Measurements from ENCODE around the gene TCHHL1.

The TCHHL1 gene

DNA sequence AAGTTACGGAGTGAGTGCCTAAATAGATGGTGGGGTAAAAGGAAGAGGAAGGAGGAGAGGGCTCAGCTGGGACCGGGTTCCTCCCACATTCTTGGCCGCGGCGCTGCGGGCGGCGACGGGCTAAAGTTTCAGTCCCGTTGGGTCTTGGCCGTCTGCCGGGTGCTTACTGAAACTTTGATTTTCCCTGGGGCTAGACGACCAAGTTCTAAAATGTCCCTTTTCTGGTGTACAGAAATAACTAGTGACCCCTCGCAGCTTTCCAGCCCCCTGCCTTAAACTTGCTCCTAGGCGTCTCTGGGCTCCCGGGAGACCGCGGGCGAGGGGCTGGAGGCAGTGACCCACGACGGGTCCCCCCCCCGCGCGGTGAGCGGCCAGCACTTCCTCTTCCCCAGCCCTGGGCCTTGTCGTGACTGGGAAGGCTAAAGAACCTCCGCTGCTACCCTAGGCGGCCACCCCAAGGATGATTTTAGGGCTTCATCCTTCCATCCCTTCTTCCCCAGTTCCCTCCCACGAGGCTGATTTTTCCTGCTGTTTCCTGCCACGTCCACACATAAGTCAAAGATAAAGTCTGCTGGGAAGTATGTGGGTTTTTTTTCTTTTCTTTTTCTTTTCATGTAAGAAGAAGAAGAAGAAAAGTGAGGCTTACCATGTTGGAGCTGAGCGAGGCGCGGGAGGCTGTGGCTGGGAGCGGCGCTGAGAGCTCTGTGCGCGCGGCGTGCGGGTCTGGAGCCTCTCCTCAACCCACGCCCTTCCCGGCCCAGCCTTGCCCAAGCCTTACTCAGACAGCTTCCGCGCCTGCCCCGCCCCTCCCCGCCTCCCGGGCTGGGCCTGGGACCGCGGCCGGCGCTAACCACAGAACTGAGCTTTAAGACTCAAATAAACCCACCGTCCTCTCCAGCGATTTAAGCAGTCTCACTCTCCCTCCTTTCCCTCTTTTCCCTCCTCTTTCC, 52.3 kb downstream of the TCHHL1 start, which contains the start of gene S100A11:
Gene S100A11 (minus strand): TSS at position 738 of the 950 bp plus-strand sequence. CDS start 89 bp downstream, at position 649.
- FAIRE-seq, result no peak

DNA sequence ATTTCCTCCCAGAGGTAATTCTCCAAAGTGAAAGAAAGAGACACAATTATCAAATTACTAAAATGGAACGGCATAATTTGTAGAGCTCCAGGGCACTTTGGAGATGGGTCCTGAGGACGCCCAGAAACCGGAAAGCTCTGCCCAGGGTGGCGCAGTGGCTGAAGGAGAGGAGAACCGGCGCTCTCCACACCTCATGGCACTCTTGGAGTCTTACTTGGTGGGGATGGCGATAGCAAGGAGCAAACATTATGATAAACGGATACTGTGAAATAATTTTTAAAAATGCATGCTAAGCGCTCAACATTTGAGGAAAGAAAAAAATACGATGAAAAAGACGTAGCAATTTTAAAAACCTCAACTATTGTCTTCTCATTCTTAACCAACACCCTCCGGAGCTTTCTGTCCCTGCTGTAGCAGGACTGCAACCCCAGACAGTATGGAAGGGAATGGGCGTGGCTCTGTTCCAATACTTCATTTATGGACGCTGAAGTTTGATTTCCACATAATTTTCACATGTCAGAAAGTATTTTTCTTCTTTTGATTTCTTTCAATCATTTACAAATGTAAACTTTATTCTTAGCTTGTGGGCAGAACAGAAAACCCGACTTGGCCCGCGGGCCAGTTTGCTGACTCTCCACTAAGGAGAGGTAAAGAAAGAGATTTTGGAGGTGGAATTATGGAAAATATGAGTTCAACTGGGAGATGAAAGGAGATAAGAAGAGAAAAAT, 53.2 kb downstream of the TCHHL1 start:
- FAIRE-seq, result no peak

DNA sequence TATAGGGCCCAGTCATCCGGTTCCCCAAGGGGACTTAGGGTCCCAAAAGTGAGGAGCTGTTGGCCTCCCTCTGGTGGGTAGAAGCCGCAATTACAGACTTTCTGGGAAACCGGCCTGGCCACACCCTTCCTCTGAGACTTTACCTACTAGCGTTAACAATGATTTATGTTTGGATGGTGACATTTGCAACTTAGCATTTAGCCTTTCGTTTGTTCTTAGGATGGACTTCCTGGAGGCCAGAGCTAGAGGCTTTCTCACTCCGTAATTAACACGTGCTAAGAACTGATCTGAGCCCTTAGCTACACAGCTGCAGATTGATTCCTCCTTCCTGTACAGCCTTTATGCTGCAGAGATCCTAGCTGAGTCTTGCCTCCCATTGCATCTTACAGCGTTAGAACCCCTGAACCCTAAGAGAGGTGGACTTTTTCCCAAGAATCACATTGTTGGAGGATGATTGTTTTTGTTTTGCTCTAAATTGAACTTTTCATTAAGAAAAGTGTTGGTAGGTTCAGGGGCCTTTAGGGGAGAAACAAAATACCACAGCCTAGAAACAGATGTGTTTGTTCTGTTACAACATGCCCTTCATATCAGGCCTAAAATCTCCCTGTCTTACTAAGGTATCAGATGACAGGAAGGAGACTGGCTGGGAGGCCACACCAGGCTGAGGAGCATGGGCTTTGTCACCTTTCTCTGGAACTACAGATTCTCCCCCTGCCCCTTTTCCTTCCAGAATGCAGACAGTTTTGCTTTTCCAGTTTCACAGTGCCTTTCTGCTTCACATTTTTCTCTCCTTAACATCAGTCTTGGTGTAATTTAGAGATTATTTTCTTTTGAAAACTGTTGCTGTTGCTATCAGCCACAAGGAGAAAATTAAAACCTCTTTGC, 54.0 kb downstream of the TCHHL1 start:
- no peak for FAIRE-seq

DNA sequence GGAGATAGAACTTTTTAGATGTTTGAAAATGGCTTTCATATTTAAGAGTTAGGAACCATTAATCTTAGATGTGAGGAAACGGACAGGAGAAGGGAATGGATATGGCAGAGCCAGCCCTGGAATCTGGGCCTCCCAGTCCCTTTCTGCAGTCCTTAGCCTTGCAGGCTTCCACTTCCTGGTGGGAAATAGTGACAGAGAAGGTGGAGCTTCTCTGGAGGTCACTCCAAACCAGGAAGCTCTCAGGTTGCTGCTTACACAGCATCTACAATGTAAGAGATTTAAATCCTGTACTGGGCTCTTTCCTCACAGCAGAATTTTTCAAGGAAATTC, 54.6 kb downstream of the TCHHL1 start:
- FAIRE-seq, result no peak

Measured in colon (tissue), 2 donors.